ENCODE data around the gene ERVW-1. TPM values are rescaled to one million over a fixed set of nuclear protein-coding genes. Genes with fewer than 3 reads are reported as not detected.
"Not testable (repeated sequence)": the region's sequence is repeated elsewhere in the genome, so short reads cannot be mapped to it uniquely, and the experiment has no call there.

Gene ERVW-1, protein sequence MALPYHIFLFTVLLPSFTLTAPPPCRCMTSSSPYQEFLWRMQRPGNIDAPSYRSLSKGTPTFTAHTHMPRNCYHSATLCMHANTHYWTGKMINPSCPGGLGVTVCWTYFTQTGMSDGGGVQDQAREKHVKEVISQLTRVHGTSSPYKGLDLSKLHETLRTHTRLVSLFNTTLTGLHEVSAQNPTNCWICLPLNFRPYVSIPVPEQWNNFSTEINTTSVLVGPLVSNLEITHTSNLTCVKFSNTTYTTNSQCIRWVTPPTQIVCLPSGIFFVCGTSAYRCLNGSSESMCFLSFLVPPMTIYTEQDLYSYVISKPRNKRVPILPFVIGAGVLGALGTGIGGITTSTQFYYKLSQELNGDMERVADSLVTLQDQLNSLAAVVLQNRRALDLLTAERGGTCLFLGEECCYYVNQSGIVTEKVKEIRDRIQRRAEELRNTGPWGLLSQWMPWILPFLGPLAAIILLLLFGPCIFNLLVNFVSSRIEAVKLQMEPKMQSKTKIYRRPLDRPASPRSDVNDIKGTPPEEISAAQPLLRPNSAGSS
- not detected for total RNA-seq

DNA sequence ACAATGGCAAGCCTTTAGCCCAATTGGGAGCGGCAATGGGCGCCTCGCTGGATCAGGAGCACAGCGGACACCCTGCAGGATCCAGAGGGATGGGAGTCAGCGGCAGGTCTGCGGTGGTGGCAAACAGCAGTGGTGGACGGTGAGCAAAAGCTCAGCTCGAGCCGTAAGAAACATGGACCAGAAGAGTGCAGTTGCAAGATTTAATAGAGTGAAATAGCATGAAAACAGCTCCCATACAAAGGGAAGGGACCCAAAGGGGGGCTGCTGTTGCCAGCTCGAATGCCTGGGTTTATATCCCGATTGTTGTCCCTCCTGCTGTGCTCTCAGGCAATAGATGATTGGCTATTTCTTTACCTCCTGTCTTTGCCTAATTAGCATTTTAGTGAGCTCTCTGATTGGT lies at the start of gene ERVW-1:
TSS of gene ERVW-1 (minus strand) at position 266 of the 400 bp plus-strand sequence. CDS start 7,565 bp downstream, outside the sequence.
- not testable (repeated sequence) for H3K4me1 ChIP-seq (ENCODE audit: insufficient read depth, low read length); H3K27me3 ChIP-seq (ENCODE audit: insufficient read depth, low read length); H3K9me3 ChIP-seq (ENCODE audit: low read depth, low read length); H3K4me3 ChIP-seq (ENCODE audit: low read length)

DNA sequence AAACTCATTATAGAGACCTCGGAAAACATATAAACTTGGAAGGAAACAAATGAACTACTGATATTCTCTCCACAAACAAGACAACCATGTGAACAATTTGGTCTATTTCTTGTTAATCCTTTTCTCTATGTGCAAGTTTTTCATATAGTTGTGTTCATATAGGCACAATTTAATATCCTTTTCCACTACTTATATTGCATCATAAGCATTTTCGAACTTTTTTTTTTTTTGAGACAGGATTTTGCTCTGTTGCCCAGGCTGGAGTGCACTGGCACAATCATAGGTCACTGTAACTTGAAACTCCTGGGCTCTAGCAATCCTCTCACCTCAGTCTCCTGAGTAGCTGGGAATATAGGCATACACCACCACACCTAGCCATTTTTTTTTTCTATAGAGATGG lies 45.4 kb upstream of the ERVW-1 start:
- H3K4me3 ChIP-seq (ENCODE audit: low read length): no peak overlapping the region
- peaks cover 9% of the 10 kb centered on the region for H3K4me1 ChIP-seq (ENCODE audit: insufficient read depth, low read length)
- H3K27me3 ChIP-seq (ENCODE audit: insufficient read depth, low read length): no peaks in the 10 kb centered on the region
- H3K9me3 ChIP-seq (ENCODE audit: low read depth, low read length): no peaks in the 10 kb centered on the region

DNA sequence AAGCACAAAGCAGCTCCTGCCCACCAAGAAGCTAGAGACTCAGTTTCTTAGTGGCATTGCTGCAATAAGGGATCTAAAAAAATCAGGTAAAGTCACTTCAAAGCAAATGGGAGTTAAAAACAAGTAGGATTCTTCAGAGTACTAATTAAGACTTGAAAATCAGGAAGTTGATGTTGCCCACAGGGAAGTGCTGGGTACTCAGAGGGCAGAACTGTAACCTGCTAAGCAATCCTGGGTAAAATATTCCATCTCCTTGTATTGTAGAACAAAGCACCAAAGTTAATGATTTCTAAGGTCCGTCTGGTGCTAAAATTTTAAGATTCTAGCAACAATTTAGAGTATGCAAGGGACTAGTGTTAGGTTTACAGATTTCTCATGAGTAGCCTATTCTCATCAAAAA lies 42.3 kb upstream of the ERVW-1 start:
- no peaks in the 10 kb centered on the region for H3K4me1 ChIP-seq (ENCODE audit: insufficient read depth, low read length)
- H3K4me3 ChIP-seq (ENCODE audit: low read length): no peak overlapping the region
- no peaks in the 10 kb centered on the region for H3K27me3 ChIP-seq (ENCODE audit: insufficient read depth, low read length)
- no peaks in the 10 kb centered on the region for H3K9me3 ChIP-seq (ENCODE audit: low read depth, low read length)

DNA sequence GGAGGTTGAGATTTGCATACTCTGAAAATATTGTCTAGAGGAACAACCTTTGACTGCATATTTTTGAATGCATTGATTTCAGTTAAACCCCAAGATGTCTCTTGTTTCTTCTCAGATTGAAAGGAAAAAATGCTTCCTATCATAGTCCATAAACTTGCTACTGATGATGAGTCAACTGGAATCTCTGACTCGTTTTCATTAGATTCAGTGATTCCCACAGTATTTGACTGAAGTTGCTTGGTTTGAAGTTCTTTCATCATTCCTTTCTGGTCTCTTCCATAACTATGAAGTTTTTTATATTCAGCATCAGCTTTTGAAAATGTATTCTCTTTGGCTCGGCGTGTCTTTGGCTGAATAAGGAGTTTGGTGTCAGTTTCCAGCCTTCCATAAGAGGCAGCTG lies 39.9 kb upstream of the ERVW-1 start:
- no peaks in the 10 kb centered on the region for H3K4me1 ChIP-seq (ENCODE audit: insufficient read depth, low read length)
- H3K9me3 ChIP-seq (ENCODE audit: low read depth, low read length): no peaks in the 10 kb centered on the region
- H3K4me3 ChIP-seq (ENCODE audit: low read length): no peak overlapping the region
- no peaks in the 10 kb centered on the region for H3K27me3 ChIP-seq (ENCODE audit: insufficient read depth, low read length)

DNA sequence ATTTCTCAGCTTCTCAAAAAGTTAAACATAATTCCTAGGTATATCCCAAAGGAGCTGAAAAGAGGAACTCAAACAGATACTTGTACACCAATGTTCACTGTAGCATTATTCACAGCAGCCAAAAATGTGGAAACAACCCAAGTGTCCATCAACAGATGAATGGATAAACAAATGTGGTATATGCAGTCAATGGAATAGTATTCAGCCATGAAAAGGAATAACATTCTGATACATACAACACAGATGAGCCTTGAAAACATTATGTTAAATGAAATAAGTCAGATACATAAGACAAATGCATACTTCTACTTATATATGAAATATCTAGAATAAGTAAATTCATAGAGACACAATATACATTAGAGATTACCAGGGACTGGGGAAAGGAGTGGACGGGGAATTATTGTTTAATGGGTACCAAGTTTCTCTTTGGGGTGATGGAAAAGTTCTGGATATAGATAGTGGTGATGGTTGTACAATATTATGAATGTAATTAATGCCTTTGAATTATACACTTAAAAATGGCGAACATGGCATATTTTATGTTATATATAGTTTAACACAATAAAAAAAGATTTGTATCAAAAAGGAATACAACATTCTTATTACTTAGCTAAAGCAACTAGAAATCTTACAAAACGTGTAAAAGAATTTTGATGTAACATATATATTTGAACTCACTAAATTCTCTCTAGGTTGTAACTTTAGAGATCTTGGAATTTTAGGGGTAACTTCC lies 35.6 kb upstream of the ERVW-1 start:
- Histone ChIP-seq H3K4me1 (ENCODE audit: insufficient read depth, low read length) (no peaks in the 10 kb centered on the region), H3K9me3 (ENCODE audit: low read depth, low read length) (no peaks in the 10 kb centered on the region), H3K27me3 (ENCODE audit: insufficient read depth, low read length) (no peaks in the 10 kb centered on the region), H3K4me3 (ENCODE audit: low read length) (no peak overlapping the region)

DNA sequence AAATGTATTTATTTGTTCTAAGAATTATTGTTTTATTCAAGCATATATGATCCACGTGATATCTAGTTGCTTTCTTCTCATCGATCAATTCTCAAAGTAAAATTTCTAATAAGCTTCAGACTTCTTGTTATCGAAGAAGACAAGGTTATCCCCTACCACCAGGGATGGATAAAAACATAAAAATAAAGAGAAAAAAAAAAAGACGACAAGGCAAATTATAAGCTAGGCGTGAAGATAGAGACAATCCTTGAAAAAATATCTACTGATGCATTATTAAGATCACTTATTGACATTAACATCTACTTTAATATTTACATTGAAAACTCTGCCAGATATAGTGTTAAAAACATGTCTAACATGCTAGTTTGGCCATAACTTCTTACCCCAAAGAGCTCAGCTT lies 31.2 kb upstream of the ERVW-1 start:
- H3K4me1 ChIP-seq (ENCODE audit: insufficient read depth, low read length): no peaks in the 10 kb centered on the region
- H3K4me3 ChIP-seq (ENCODE audit: low read length): no peak overlapping the region
- no peaks in the 10 kb centered on the region for H3K9me3 ChIP-seq (ENCODE audit: low read depth, low read length)
- no peaks in the 10 kb centered on the region for H3K27me3 ChIP-seq (ENCODE audit: insufficient read depth, low read length)

DNA sequence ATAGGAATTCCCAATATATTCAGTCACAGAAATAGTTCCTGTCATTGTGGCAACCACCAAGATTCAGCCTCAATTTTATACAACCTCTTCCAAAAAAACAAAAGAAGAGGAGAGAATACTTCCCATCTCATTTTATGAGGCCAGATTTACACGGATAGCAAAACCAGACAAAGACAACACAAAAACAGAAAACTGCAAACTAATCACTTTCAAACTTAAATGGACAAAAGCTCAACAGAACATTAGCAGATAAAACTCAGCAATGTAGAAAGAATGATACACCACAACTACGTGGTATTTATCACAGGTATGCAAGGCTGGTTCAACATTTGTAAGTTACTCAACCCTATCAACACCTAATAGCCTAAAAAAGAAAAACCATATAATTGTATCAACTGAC lies 28.6 kb upstream of the ERVW-1 start:
- Histone ChIP-seq H3K27me3 (ENCODE audit: insufficient read depth, low read length) (no peaks in the 10 kb centered on the region), H3K4me1 (ENCODE audit: insufficient read depth, low read length) (no peaks in the 10 kb centered on the region), H3K4me3 (ENCODE audit: low read length) (no peak overlapping the region), H3K9me3 (ENCODE audit: low read depth, low read length) (no peaks in the 10 kb centered on the region)

DNA sequence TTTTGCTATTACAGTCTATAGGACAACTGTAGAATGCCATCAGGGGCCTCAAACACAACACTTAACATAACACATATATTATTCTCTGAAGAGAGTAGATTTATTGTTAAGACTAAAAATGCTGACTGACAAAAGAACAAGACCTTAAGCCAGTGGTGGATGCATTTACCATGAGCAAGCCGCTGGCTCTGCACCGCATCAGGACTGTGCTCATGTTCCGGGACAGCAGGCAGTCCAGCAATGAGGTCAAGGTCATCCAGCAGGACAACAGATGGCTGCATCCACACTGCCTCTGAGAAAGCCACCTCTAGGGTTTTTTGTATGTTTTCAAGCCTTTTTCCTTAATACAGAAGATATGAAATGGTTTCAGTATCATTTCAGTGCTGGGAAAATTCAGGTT lies 26.8 kb upstream of the ERVW-1 start:
- Histone ChIP-seq H3K27me3 (ENCODE audit: insufficient read depth, low read length) (no peaks in the 10 kb centered on the region), H3K4me1 (ENCODE audit: insufficient read depth, low read length) (no peaks in the 10 kb centered on the region), H3K4me3 (ENCODE audit: low read length) (no peak overlapping the region), H3K9me3 (ENCODE audit: low read depth, low read length) (no peaks in the 10 kb centered on the region)

DNA sequence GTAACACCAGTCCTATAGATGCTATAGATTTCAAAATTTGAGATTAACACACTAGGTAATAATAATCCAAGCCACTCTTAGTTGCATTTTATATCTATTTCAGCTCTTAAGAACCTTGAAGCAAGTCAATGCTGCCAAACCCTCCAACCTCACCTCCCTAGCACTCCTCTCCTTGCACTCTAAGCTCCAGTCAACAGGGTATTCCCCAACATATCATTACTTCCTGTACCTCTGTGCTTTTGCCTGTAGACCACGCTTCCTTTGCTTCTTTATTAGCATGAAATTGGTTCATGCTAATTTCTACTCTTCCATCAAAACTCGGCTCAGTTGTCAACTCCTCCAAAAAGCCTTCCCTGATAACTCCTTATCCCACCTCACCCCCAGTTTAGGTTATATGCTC lies 26.0 kb upstream of the ERVW-1 start:
- H3K9me3 ChIP-seq (ENCODE audit: low read depth, low read length): no peaks in the 10 kb centered on the region
- H3K4me3 ChIP-seq (ENCODE audit: low read length): no peak overlapping the region
- H3K27me3 ChIP-seq (ENCODE audit: insufficient read depth, low read length): no peaks in the 10 kb centered on the region
- no peaks in the 10 kb centered on the region for H3K4me1 ChIP-seq (ENCODE audit: insufficient read depth, low read length)

DNA sequence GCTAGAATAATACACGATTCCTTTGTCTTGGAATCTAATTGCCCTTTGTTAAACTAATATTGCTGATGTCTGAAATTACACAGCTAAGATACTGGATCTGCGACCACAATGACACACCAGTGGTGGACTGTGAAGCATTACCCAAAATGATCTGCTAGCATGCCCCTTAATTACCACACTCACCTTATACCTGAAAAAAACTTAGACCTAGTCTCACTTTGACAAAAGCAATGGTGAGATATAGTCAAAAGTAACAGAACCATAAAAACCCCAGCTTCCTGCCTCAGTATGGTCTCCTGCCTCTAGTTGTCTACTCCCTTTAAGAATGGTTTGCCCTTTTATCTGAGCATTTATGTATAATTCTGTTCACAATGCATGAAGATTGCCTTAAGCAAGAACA lies 20.8 kb upstream of the ERVW-1 start:
- Histone ChIP-seq H3K27me3 (ENCODE audit: insufficient read depth, low read length) (no peaks in the 10 kb centered on the region), H3K9me3 (ENCODE audit: low read depth, low read length) (no peaks in the 10 kb centered on the region)

DNA sequence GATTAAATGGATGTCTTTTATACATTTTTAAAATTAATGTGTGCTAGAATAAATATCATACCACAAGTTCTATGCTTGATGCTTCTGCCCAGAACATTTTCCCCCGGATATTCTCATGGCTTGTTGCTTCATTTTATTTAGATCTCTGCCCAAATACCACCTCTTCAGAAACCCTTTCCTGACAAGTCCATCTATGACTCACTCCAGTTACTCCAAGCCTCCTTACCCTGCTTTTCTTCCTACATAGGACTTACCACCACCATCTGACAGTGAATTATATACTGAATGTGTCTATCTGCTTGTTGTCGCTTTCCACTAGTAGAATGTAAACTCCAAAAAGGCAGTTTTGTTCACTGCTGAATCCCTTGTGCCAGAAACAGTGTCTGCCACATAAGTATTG lies 19.1 kb upstream of the ERVW-1 start:
- H3K4me1 ChIP-seq (ENCODE audit: insufficient read depth, low read length): no peaks in the 10 kb centered on the region
- H3K9me3 ChIP-seq (ENCODE audit: low read depth, low read length): no peaks in the 10 kb centered on the region
- no peaks in the 10 kb centered on the region for H3K27me3 ChIP-seq (ENCODE audit: insufficient read depth, low read length)

More for the DNA sequence above, 20.8 kb upstream of the ERVW-1 start:
- H3K4me1 ChIP-seq (ENCODE audit: insufficient read depth, low read length): no peaks in the 10 kb centered on the region
- H3K4me3 ChIP-seq (ENCODE audit: low read length): no peak overlapping the region

DNA sequence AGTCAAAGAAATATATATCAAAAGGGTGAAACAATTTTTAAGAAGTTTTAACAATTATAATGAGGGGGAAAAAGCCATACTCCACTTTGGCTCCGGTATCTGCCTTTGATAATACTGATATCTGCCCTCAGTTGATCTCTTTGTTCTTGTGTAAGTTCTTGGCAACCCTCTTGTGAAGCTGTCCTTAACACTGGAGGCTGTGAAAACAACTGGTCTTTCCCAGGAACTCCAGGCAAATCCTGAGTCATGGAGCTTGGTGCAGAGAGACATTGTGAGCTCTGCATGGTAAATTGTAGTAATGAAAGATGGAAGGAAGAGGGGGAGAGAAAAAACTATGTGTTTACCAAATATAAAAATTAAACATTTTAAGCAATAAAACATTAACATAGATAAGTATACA lies 11.9 kb upstream of the ERVW-1 start:
- Histone ChIP-seq H3K4me3 (ENCODE audit: low read length) (no peak overlapping the region), H3K9me3 (ENCODE audit: low read depth, low read length) (no peaks in the 10 kb centered on the region), H3K4me1 (ENCODE audit: insufficient read depth, low read length) (no peaks in the 10 kb centered on the region), H3K27me3 (ENCODE audit: insufficient read depth, low read length) (no peaks in the 10 kb centered on the region)

More for the DNA sequence above, 19.1 kb upstream of the ERVW-1 start:
- no peak overlapping the region for H3K4me3 ChIP-seq (ENCODE audit: low read length)

DNA sequence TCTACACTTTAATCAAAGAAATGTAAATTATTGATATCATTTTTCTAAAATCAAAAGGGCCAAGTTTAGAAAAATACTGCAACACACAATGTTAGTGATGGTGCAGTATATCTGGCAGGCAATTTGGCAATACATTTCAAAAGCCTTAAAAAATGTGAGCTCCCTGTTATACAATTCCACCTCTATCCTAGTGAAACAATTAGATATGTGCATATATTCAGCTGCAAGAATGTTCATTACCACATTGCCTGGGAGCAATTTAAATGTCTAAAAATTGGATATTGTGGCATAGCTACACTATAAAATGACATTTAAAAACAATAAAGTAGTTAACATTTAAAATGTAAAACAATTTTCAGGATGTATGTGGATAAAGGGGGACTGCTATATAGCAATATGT lies 10.1 kb upstream of the ERVW-1 start:
- Histone ChIP-seq H3K4me1 (ENCODE audit: insufficient read depth, low read length) (no peaks in the 10 kb centered on the region), H3K27me3 (ENCODE audit: insufficient read depth, low read length) (no peaks in the 10 kb centered on the region), H3K4me3 (ENCODE audit: low read length) (no peak overlapping the region), H3K9me3 (ENCODE audit: low read depth, low read length) (no peaks in the 10 kb centered on the region)

DNA sequence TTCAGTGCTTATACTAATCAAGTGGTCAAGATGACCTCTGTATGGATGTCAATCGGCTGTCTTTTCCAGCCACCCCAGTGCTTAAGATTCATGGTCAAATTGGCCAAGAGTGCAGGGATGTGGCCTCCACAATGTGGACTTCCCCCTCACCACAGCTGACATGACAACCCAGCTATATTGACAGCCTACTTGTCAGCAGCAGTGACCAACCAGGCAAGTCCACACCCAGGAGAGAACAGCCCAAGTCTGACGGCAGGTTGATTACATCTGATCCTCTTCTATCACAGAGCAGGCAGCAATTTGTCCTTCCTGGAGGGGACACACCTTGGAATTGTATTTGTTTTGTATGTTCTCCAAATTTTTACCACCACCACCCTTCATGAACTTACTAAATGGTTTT lies 8.2 kb upstream of the ERVW-1 start:
- Histone ChIP-seq H3K9me3 (ENCODE audit: low read depth, low read length) (no peaks in the 10 kb centered on the region), H3K4me1 (ENCODE audit: insufficient read depth, low read length) (no peaks in the 10 kb centered on the region), H3K27me3 (ENCODE audit: insufficient read depth, low read length) (no peaks in the 10 kb centered on the region), H3K4me3 (ENCODE audit: low read length) (no peak overlapping the region)

DNA sequence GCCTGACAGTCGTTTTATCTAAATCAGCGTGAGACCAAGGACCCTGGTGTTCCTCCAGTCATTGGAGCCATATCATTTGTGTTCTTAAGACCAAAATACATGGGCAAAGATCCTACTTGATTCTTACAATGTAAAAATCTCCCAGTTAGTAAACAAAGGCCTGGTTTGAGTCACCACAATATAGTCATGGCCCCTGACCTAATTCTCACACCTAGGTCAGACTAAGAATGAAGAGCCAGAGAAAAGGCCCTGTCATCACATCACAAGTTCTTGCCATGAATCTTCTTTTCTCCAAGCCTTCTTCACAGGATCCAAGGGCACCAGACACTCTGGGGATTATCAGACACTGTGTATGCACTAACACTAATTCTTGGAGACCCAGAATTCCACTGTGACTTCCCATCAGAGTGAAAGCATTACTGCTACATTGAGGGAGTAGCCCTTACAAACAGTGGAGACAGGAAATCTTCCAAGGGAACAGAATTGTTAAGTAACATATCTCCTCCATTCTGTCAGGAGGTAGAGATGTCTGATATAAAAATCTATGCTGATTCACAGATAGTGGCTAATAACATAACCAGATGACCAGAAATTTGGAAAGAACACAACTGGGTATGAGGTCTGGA lies 7.6 kb upstream of the ERVW-1 start:
- Histone ChIP-seq H3K4me1 (ENCODE audit: insufficient read depth, low read length) (no peaks in the 10 kb centered on the region), H3K4me3 (ENCODE audit: low read length) (no peak overlapping the region), H3K27me3 (ENCODE audit: insufficient read depth, low read length) (no peaks in the 10 kb centered on the region), H3K9me3 (ENCODE audit: low read depth, low read length) (no peaks in the 10 kb centered on the region)
